ENCODE data around the gene SPATA31E1.

- TF ChIP-seq CTCF (IDR thresholded peaks at IDR 0.05): no peak
- no peak for TF ChIP-seq POLR2A (IDR thresholded peaks at IDR 0.05)
Measured at GRCh38 chr9:87840134-87840533, 42.5 kb upstream of the SPATA31E1 start.

Measured in heart left ventricle (tissue), 13 donors.